Stimulated activated CD4-positive, alpha-beta T cell treated with anti-CD3 and anti-CD28 coated beads, Interleukin-12 subunit alpha, Interleukin-12 subunit beta, amount 100 ng/mL, for 4 hours (primary cell): ENCODE measurements around the gene RIC8B.

Experiments used
- DNase-seq: peaks from one replicate; pipeline ENCODE4 v3.0.0-alpha.2; 2020

Gene RIC8B

DNA sequence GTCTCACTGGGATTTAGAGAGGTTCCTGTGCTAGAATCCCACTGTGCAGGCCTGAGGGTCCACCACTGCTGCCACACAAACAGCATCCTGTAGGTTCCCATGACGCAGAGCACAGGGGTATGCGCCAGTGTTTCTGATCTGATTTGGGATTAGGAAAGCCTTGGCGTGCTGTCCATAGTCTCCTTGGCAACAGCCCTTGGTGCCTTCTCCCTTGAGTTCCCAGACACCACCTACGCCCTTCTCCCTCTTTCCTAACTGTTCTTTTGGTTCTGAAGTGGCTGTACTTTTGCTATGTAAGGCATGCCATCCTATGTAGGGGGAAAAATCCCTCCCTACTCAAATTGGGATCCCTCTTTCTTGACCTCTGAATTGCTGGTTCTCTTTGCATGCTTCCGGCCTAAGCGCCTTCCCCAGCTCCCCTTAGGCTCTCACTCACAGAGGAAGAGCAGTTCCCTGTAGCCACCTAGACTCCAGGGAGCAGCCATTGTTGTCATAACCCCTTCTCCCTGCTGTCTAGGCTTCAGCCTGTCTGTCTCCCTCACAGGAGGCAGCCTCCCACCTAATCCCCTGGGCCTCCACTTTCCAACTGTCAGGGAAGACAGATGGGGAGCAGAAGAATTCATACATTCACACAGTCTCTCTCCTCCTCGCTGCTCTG is 14.8 kb upstream of the RIC8B start:
- no peak for DNase-seq

GRCh38 chr12:106760184-106760531 is 14.3 kb upstream of the RIC8B start:
- no peak for DNase-seq

DNA sequence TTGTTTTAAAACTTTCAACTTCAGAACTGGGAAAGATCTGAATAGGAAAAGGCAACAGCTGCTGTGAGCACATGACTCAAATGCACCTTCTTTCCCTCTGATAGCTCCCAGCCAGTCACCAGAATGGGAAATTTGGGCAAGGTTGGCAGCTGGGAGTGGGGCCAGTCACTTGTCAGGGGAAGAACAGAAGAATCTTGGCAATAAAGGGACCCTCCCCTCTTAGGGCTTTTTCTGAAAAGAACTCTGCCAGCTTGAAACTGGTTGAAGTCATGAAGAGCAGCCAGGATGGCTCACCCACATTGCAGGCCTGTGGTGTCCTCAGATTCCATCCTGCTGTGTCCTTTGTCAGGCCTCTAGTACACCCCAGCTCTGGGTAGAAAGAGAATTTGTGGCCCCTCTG is 10.3 kb upstream of the RIC8B start:
- no peak for DNase-seq

DNA sequence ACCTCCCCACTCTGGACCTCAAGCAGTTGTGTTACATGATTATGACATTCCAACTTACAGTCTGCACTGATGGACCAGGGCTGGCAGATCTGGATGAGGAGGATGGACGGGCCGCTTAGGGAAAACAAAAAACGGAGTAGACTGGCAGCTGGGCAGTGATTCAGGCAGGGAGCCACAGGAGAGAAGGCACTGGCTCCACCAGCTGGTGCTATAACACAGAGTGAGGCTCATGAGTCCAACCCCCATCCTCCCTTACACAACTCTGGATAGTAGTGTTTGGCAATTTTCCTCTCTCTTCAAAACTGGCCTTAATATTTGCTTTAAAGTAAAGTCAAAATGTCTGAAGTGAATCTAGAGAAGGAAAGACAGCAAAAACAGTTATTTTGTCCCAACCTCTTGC is 9.7 kb upstream of the RIC8B start:
- no peak for DNase-seq

- DNase-seq = no peak
Observed at GRCh38 chr12:106766393-106766826, 8.1 kb upstream of the RIC8B start.

DNA sequence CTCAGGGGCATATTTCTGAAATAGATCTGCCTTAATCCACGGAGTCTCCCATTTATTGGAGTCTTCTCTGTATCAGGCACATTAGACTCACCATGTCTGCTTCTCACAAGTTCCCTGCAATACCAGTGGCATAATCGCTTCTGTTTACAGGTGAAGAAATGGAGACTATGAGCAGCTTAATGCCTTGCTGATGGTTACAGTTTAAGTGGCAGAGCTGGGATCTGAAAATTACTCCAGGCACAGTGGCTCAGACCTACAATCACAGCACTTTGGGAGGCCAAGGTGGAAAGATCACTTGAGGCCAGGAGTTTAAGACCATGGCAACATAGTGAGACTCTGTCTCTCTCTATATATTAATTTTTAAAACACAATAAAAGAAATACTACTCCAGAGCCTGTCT is 7.3 kb upstream of the RIC8B start:
- no peak for DNase-seq

DNA sequence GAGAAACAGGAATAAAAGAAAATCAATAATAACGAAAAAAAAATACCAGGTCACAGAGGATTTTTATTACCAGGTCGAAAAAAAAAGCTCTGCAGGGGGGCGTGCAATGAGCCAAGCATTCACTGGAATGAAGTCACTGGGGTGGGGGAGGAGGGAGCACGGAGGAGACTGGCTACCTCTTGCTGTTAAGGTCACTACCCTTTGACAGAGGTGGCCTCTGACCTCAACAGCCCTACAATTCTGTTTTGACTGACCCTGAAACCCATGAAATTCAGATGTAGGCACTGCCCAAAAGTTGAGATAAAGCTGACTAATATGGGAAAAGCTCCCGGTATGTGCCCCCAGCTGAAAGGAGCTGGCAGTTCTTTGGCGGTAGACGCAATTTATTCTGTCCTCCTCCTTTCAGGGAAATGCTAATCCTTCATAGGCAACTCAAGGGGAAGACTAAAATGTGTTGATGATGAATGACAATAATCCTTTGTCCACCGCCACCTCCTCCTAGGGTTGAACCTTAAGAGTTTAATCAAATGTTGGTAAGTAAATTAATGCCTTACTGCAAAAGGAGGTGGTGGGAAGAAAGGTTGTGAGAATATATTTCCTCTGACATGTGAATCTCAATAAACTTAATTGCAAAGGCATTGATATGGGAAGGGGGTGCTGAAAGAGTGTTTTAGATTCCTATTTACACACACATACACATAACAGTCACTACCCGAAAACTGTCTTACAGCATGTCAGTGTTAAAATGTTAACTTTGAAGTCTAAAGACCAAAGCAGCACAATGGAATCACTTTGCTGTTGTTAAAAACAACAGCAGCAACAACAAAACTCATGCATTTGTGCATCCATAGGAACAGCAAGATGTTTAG is 6.3 kb upstream of the RIC8B start:
- DNase-seq = no peak

- no peak for DNase-seq
Observed at GRCh38 chr12:106769078-106769477, 5.4 kb upstream of the RIC8B start.

- no peak for DNase-seq
Observed at GRCh38 chr12:106769546-106769945, 4.9 kb upstream of the RIC8B start.

GRCh38 chr12:106771425-106771824 is 3.1 kb upstream of the RIC8B start:
- DNase-seq = no peak

GRCh38 chr12:106773286-106774004 is 1.0 kb upstream of the RIC8B start:
- DNase-seq = no peak

DNA sequence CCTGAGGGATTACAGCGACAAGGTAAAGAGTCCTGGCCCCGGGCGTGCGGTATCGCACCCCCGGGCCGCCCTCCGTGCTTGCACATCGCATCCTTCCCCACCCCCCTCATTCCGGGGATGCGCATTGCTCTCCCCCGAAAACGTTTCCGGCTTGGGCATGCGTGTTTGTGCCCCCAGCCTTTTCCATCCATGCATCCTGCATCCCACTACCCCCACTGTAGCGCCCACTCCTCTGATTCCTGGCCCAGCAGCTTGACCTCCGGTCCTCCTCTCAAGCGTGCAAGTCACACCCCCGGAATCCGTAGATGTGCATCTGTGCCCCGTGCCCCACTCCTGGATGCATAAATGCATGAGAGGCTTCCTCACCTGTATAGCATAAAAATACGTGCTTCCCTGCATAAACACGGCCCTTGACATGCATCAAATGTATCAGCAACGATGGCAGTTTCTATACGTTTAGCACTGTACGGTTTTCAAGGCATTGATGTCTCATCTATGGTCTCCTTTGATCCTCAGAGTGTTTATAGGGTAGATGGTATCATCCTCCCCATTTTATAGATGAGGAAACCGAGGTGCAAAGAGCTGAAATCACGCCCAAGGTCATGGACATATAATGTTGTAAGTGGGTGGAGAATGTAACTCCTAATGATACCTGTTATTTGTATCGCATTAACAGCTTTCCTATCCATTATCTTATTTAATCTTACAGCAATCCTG is 484 bp downstream of the RIC8B start:
- no peak for DNase-seq

DNA sequence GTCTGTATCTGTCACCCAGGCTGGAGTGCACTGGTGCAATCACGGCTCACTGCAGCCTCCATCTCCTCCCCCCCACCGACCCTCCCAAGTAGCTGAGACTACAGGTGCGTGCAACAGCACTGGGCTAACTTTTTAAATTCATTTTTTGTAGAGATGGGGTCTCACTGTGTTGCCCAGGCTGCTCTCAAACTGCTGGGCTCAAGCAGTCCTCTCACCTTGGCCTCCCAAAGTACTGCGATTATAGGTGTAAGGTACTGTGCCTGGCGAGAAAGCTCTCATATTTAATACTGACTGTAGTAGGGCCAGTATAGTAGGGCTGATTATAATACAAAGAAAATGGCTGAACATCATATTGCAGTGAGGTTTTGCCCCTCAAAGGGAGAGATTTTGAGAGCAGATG is 2.4 kb downstream of the RIC8B start:
- DNase-seq = no peak

GRCh38 chr12:106780010-106780631 is 5.6 kb downstream of the RIC8B start:
- DNase-seq = no peak

DNA sequence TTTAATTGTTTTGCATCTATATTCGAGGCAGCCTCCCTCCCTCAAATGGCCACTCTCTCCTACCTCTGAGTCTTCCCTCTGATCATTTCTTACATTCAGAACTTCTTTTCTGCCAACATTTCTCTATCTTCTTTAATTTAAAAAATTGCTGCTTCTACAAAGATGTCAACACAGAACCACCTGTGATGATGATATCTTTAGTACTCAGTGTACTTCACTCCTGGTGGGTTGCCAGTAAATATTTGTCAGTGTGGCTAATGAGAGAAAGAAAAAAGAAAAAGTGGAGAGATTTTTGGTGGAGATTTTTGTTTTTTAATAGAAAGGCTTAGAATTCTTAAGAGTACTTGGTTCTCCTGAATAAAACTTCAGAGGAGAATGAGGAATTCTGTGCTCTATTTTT is 8.1 kb downstream of the RIC8B start:
- DNase-seq = no peak

- DNase-seq = no peak
Observed at GRCh38 chr12:106783515-106783914, 9.0 kb downstream of the RIC8B start.

DNA sequence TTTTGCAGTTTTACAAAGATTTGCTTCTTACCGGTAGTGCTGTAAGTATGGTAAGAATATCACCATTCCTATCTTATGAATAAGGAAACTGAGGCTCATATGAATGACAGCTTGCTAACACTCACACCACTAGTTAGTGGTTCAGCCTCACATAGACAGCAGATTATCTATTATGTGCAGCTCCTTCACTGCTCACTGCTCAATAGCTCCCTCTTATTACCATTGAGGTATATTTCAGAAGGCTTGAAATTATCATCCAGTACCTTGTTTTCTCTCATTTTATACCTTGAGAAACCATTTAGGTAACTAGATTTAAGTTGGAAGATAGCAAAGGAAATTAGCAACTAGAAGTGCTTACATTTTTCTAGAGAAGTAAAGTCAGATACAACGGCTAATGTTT is 15.5 kb downstream of the RIC8B start:
- DNase-seq = no peak

DNA sequence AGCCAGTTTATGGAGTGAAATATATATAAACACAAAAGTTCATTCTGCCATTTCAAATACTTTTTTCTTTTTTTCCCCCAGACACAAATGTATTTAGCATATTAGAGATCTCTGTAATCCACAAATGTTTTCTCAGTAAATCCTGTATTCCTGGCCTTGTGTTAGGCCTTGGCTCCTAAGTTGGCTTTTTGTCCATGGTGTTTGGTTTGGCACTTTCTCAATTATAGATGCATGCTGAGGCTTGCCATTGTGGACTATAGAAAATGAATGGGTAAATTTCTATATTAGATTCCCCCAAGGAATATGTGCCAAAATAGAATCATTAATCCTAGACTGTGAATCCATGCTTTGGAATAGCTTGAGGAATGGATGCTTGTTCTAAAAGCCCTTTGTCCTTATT is 17.0 kb downstream of the RIC8B start:
- no peak for DNase-seq

GRCh38 chr12:106794369-106794768 is 19.9 kb downstream of the RIC8B start:
- no peak for DNase-seq

GRCh38 chr12:106801167-106801708 is 26.8 kb downstream of the RIC8B start:
- no peak for DNase-seq

DNA sequence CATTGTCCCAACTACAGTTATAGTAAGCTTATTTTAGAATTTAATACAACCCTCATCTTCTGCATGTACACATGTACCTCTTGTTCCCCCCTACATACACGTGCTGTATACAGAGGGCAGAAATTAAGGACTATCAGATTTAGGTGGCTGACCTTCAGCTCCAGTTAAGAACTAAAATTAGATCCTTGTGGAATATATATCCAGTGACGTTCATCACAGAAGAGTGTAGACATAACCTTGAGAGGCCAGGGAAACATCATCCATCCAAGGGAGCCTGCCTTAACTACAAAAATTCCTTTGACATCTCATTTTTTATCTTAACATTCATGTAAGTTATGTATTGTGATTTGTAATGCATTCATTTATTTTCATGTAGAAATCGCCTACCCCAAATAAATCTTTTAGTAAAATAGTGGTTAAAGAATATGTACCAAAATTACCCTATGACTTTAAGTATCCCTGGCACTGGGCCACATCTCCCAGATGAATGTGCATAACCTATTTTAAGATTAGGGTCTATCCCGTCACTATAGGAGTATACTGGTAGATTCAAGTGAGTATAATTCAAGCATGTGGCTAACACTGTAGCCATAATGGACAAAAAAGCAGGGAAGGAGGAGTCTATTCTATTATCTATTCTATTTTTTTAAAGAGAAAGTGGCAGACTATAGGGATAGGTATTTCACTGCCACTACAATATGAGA is 27.5 kb downstream of the RIC8B start:
- no peak for DNase-seq

GRCh38 chr12:106804668-106805067 is 30.2 kb downstream of the RIC8B start:
- DNase-seq = no peak
